Left renal cortex interstitium (tissue), 4 donors: ENCODE results near the gene KRTAP4-16. TPM values are rescaled to one million over a fixed set of nuclear protein-coding genes. Genes with fewer than 3 reads are reported as not detected.
"Not testable (repeated sequence)": the region's sequence is repeated elsewhere in the genome, so short reads cannot be mapped to it uniquely, and the experiment has no call there.

Experiments
- DNase-seq, 4 donors: peaks; one replicate each; pipeline ENCODE4 v3.0.0-alpha.2; 2013; ENCODE audit warnings: low read depth in 4 of 4, low spot score in 2 of 4, missing footprints in 1 of 4
- polyA plus RNA-seq, 4 donors: library from polyadenylated mRNA; unstranded; fragments of 120-200 nt; gene quantifications; one replicate each; pipeline ENCODE4 v1.2.1, GENCODE V29; 2013; ENCODE audit not compliant: insufficient read length in 4 of 4

The KRTAP4-16 gene
- not detected for polyA plus RNA-seq

GRCh38 chr17:41101586-41102259 is at the start of gene KRTAP4-16:
Gene KRTAP4-16, minus strand, starts transcription at chr17:41102209. Its CDS starts 0 bp downstream, at chr17:41102209.
- DNase-seq, result no peak

- DNase-seq, result no peak
Measured at GRCh38 chr17:41151525-41151924, 49.5 kb upstream of the KRTAP4-16 start.

- DNase-seq, result no peak
Measured at GRCh38 chr17:41150026-41150425, 48.0 kb upstream of the KRTAP4-16 start.

GRCh38 chr17:41149652-41149985 is 47.6 kb upstream of the KRTAP4-16 start, which contains the start of gene KRTAP4-5:
Gene KRTAP4-5, minus strand, starts transcription at chr17:41149825. Its CDS starts 58 bp downstream, at chr17:41149767.
- DNase-seq, result no peak

GRCh38 chr17:41148971-41149651 is 47.1 kb upstream of the KRTAP4-16 start:
- DNase-seq, result not testable (repeated sequence)

GRCh38 chr17:41147531-41148204 is 45.7 kb upstream of the KRTAP4-16 start:
- DNase-seq, result no peak

- no peak for DNase-seq
Measured at GRCh38 chr17:41145261-41145660, 43.3 kb upstream of the KRTAP4-16 start.

GRCh38 chr17:41144846-41145245 is 42.8 kb upstream of the KRTAP4-16 start:
- no peak for DNase-seq

GRCh38 chr17:41141361-41141760 is 39.4 kb upstream of the KRTAP4-16 start:
- DNase-seq, result no peak

- DNase-seq, result no peak
Measured at GRCh38 chr17:41140360-41141131, 38.5 kb upstream of the KRTAP4-16 start, which contains the start of gene KRTAP4-6. Gene KRTAP4-6, minus strand, starts transcription at chr17:41140544. Its CDS starts 57 bp downstream, at chr17:41140487.

- not testable (repeated sequence) for DNase-seq
Measured at GRCh38 chr17:41139865-41140264, 37.9 kb upstream of the KRTAP4-16 start.

- no peak for DNase-seq
Measured at GRCh38 chr17:41133880-41134735, 32.1 kb upstream of the KRTAP4-16 start.

- no peak for DNase-seq
Measured at GRCh38 chr17:41131979-41132378, 30.0 kb upstream of the KRTAP4-16 start.

- DNase-seq, result no peak
Measured at GRCh38 chr17:41127371-41127770, 25.4 kb upstream of the KRTAP4-16 start.

GRCh38 chr17:41126412-41126811 is 24.4 kb upstream of the KRTAP4-16 start:
- no peak for DNase-seq

- no peak for DNase-seq
Measured at GRCh38 chr17:41125064-41125463, 23.1 kb upstream of the KRTAP4-16 start.

- not testable (repeated sequence) for DNase-seq
Measured at GRCh38 chr17:41123991-41124371, 22.0 kb upstream of the KRTAP4-16 start, which contains the start of gene KRTAP4-12. Gene KRTAP4-12, minus strand, starts transcription at chr17:41124182. Its CDS starts 60 bp downstream, at chr17:41124122.

- DNase-seq, result not testable (repeated sequence)
Measured at GRCh38 chr17:41123292-41123990, 21.4 kb upstream of the KRTAP4-16 start.

GRCh38 chr17:41121742-41122141 is 19.7 kb upstream of the KRTAP4-16 start:
- no peak for DNase-seq
